Stimulated activated naive CD8-positive, alpha-beta T cell treated with anti-CD3 and anti-CD28 coated beads, Interleukin-15, Interleukin-2, amounts not matched to agents 100 ng/mL and 50 ng/mL, for 24 hours (primary cell): ENCODE data around the gene LRIG3.
"Not testable (repeated sequence)": the region's sequence is repeated elsewhere in the genome, so short reads cannot be mapped to it uniquely, and the experiment has no call there.

Experiments
- H3K27ac Mint-ChIP-seq: one replicate; pipeline ENCODE4 v1.8.0; 2021; ENCODE audit warnings: mild to moderate bottlenecking, mixed read lengths
- H3K27me3 Mint-ChIP-seq: one replicate; pipeline ENCODE4 v1.8.0; 2021; ENCODE audit warnings: mixed read lengths
- H3K36me3 Mint-ChIP-seq: one replicate; pipeline ENCODE4 v1.8.0; 2021; ENCODE audit warnings: low read depth, mixed read lengths
- H3K4me1 Mint-ChIP-seq: one replicate; pipeline ENCODE4 v1.8.0; 2021; ENCODE audit warnings: low read depth, mixed read lengths
- H3K4me3 Mint-ChIP-seq: one replicate; pipeline ENCODE4 v1.8.0; 2021; ENCODE audit warnings: mild to moderate bottlenecking, mixed read lengths
- H3K9me3 Mint-ChIP-seq: one replicate; pipeline ENCODE4 v1.8.0; 2021; ENCODE audit warnings: mixed read lengths

LRIG3 gene

DNA sequence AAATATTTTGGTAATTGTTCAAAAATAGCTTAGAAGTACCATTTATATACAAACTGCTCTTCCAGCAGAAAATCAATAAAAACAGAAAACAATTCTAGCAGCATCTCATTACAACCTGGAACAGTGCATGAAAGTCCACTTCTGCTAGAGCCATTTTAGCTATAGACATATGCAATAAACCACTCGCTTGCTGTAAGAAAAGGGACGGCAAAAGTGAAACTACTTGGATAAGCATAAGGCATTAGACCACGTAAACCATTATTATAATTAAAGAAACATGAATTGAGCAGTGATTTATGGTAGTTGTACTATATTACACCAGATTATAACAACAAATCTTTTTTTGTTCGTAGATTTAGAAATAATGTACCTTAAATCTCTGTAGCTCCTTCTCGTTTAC lies 48.7 kb downstream of the LRIG3 start:
- H3K4me3 Mint-ChIP-seq = no peak overlapping the region
- no peaks in the 10 kb centered on the region for H3K36me3 Mint-ChIP-seq
- no peaks in the 10 kb centered on the region for H3K4me1 Mint-ChIP-seq
- H3K27ac Mint-ChIP-seq = no peak overlapping the region
- no peaks in the 10 kb centered on the region for H3K9me3 Mint-ChIP-seq
- no peaks in the 10 kb centered on the region for H3K27me3 Mint-ChIP-seq

DNA sequence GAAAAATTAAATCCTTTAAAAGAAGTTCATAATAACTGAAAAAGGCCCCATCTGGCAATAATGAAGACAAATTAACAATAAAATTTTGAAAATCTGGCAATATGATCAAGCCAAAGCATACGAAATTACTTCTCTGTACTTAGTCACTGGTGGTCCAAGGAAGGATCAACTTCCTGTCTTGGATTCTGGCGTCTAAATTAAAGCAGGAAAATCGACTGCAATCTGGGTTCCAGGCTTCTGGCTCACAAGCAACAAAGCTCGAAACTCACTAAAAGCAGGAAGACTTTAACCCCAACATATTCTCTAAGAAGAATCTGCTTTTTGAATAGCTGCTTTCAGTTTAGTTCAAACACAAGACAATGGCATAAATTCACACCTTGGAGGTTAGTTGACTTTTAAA lies 49.7 kb downstream of the LRIG3 start:
- Mint-ChIP-seq H3K27me3 (no peaks in the 10 kb centered on the region), H3K4me1 (no peaks in the 10 kb centered on the region), H3K27ac (no peak overlapping the region), H3K9me3 (no peaks in the 10 kb centered on the region), H3K36me3 (no peaks in the 10 kb centered on the region), H3K4me3 (no peak overlapping the region)

DNA sequence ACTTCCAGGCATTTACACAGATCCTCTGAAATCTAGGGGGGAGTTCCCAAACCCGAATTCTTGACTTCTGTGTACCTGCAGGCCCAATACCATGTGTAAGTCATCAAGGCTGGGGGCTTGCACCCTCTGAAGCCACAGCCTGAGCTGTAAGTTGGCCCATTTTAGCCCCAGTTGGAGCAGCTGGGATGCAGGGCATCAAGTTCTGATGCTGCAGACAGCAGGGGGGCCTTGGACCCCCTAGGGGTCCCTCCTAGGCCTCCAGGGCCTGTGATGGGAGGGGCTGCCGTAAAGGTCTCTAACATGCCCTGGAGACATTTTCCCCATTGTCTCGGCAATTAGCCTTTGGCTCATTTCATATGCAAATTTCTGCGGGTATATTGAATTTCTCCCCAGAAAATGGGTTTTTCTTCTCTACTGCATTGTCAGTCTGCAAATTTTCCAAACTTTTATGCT lies 59.5 kb downstream of the LRIG3 start:
- H3K9me3 Mint-ChIP-seq = no peaks in the 10 kb centered on the region
- H3K36me3 Mint-ChIP-seq = no peaks in the 10 kb centered on the region
- no peaks in the 10 kb centered on the region for H3K4me1 Mint-ChIP-seq
- no peak overlapping the region for H3K27ac Mint-ChIP-seq
- no peak overlapping the region for H3K4me3 Mint-ChIP-seq
- no peaks in the 10 kb centered on the region for H3K27me3 Mint-ChIP-seq

DNA sequence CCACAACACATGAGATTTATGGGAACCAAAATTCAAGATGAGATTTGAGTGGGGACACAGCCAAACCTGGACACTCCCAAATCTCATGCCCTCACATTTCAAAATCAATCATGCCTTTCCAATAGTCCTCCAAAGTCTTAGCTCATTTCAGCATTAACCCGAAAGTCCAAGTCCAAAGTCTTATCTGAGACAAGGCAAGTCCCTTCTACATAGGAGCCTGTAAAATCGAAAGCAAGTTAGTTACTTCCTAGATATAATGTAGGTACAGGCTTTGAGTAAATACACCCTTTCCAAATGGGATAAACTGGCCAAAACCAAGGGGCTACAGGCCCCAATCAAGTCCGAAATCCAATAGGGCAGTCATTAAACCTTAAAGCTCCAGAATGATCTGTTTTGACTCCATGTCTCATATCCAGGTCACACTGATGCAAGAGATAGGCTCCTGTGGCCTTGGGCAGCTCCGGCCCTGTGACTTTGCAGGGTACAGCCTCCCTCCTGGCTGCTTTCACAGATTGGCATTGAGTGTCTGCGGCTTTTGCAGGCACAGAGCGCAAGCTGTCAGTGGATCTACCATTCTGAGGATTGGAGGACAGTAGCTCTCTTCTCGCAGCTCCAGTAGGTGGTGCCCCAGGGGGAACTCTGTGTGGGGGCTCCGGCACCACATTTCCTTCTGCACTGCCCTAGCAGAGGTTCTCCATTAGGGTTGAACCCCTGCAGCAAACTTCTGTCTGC lies 60.1 kb downstream of the LRIG3 start:
- Mint-ChIP-seq H3K4me1 (no peaks in the 10 kb centered on the region), H3K27ac (no peak overlapping the region), H3K9me3 (no peaks in the 10 kb centered on the region), H3K27me3 (no peaks in the 10 kb centered on the region), H3K36me3 (no peaks in the 10 kb centered on the region), H3K4me3 (no peak overlapping the region)

DNA sequence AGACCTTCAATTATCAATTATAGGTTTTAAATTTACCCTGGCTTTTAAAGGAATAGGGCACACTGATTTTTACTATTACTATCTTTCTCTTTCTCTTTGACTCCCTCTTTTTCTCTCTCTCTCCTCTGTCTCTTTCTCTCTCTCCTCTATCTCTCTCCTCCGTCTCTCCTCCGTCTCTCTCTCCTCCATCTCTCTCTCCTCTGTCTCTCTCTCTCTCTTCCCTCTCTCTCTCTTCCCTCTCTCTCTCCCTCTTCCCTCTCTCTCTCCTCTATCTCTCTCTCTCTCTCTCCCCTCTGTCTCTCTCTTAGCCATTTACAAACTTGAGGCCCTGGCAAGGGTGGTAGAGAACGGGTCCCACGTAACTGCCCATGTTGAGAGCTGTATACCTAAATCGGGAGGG lies 62.3 kb downstream of the LRIG3 start:
- Mint-ChIP-seq H3K4me3 (no peak overlapping the region), H3K4me1 (no peaks in the 10 kb centered on the region), H3K27me3 (no peaks in the 10 kb centered on the region), H3K36me3 (no peaks in the 10 kb centered on the region), H3K9me3 (no peaks in the 10 kb centered on the region), H3K27ac (no peak overlapping the region)

DNA sequence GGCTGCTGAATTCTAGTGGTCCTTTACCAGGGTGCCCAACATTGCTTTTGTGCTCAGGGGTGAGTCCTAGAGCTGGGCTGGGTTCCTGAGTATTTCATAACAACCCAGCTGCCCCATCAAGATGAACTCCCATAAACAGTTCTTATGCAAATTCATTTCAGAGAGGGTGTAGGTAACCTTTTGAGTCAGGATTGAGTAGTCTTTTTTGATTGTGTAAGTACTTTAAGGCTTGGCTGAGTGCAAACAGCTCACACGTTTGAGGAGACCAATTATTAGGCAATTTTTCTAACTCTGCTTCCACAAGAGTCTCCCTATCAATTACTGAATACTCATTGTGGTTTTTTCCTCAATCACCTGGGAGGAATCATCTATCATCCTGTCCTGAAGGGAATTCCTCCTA lies 63.1 kb downstream of the LRIG3 start:
- H3K4me3 Mint-ChIP-seq, H3K4me1 Mint-ChIP-seq, H3K27ac Mint-ChIP-seq, H3K27me3 Mint-ChIP-seq, H3K9me3 Mint-ChIP-seq, H3K36me3 Mint-ChIP-seq: not testable (repeated sequence)

DNA sequence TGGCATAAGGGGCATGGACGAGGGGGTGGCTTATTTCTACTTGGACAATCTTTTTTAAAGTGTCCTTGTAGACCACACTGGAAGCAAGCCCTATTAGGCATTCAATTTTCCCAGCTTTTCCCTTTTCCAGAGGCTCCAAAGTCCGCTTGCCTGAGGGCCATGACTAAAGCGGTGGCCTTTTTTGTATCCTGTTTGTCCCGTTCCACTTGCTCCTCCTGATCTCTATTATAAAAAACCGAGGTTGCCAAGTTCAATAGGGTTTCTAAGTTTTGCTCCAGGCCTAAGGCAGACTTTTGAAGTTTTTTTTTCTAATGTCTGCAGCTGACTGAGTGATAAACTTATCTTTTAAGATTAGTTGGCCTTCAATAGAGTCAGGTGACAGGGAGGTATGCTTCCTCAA lies 64.7 kb downstream of the LRIG3 start:
- not testable (repeated sequence) for H3K27me3 Mint-ChIP-seq, H3K27ac Mint-ChIP-seq, H3K4me1 Mint-ChIP-seq

DNA sequence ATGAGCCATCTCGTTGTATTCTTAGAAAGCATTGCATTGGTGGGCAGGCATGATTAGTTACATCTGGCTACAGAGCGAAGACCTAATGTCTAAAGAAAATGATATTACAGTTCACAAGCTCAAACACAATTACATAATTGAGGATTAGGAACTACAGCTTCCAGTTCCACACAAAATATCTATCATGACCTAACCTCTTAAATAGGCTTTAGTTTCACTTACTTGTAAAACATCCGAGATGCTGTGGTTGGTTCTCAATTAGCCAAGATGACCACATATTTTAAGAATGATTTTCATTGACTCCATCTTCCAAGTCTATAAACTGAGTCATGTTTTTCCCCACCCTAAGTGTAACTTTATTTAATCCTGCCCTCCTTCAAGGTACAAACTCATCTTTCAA lies 69.5 kb downstream of the LRIG3 start:
- H3K27ac Mint-ChIP-seq = no peak overlapping the region

More for the DNA sequence above, 64.7 kb downstream of the LRIG3 start:
- H3K4me3 Mint-ChIP-seq, H3K9me3 Mint-ChIP-seq, H3K36me3 Mint-ChIP-seq: not testable (repeated sequence)

DNA sequence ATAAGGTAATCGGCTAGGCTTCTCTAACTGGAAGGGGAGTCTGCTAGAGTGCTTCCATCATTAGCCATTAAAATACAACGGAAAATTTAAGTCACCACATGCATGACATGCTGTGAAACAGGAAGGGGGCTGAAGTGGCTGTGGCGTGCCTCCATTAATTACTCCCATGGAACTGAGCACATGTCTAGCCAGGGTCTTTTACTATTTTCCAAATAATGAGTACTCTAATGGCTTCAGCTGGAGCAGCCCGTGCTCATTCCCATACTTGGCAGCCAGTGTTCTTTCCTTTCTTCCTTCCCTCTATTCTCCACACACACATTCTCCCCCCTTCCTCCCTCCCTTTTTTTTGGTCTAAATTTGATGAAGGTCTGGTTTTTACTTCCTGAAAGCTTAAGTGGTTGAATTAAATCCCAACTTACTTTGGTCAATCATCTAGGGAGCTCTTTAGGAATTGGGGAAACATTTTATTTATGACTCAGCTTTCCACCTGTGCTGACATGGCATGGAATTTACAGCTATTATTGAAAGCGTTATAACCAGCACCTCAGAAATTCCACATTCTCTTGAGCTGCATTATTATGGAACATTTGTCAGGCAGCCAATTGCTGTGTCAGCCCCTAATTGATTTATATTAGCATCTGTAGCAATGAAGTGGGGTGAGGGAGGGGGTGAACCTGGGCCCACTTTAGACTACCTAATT lies 72.3 kb downstream of the LRIG3 start:
- H3K36me3 Mint-ChIP-seq = no peaks in the 10 kb centered on the region
- H3K9me3 Mint-ChIP-seq = peaks cover 4% of the 10 kb centered on the region
- no peak overlapping the region for H3K4me3 Mint-ChIP-seq
- no peaks in the 10 kb centered on the region for H3K4me1 Mint-ChIP-seq
- no peak overlapping the region for H3K27ac Mint-ChIP-seq
- H3K27me3 Mint-ChIP-seq = no peaks in the 10 kb centered on the region

More for the DNA sequence above, 69.5 kb downstream of the LRIG3 start:
- H3K9me3 Mint-ChIP-seq = peaks cover 4% of the 10 kb centered on the region
- H3K4me3 Mint-ChIP-seq = no peak overlapping the region
- no peaks in the 10 kb centered on the region for H3K4me1 Mint-ChIP-seq
- H3K27me3 Mint-ChIP-seq = no peaks in the 10 kb centered on the region
- H3K36me3 Mint-ChIP-seq = no peaks in the 10 kb centered on the region

DNA sequence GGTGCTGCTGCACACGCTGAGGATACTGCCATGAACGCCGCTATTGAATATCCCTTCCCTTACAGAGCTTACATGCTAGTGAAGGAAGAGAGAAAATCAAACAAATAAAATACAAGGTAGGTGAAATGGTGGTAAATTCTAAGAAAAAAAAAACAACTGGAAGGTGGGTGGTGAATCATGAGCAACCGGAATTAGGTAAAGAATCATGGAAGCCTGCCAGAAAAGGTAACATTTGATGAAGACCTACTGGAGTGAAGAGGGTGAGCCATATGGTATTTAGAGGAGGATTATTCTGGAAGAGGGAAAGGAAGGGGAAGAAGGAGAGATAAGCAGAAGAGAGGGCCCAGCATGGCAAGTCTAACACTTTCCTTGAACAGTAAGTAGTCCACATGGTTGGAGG lies 76.1 kb downstream of the LRIG3 start:
- H3K4me1 Mint-ChIP-seq = no peaks in the 10 kb centered on the region
- no peaks in the 10 kb centered on the region for H3K9me3 Mint-ChIP-seq
- no peaks in the 10 kb centered on the region for H3K27me3 Mint-ChIP-seq
- H3K27ac Mint-ChIP-seq = no peak overlapping the region
- H3K4me3 Mint-ChIP-seq = no peak overlapping the region
- no peaks in the 10 kb centered on the region for H3K36me3 Mint-ChIP-seq

DNA sequence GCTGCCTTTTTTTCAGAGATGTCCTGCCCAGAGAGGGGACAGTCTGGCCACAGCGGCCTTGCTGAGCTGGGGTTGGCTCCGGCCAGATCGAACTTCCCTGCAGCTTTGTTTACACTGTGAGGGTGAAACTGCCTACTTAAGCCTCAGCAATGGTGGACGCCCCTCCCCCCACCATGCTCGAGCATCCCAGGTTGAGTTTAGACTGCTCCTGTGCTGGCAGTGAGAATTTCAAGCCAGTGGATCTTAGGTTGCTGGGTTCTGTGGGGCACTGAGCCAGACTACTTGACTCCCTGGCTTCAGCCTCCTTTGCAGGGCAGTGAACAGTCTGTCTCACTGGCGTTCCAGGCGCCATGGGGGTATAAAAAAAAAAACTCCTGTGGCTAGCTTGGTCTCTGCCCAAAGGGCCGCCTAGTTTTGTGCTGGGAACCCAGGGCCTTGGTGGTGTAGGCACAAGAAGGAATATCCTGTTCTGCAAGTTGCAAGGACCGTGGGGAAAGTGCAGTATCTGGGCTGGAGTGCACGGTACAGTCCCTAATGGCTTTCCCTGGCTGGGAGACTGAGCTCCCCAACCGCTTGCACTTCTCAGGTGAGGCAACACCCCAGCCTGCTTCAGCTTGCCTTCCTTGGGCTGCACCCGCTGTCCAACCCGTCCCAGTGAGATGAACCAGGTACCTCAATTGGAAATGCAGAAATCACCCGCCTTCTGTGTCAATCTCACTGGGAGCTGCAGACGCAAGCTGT lies 79.1 kb downstream of the LRIG3 start:
- Mint-ChIP-seq H3K4me3 (no peak overlapping the region), H3K36me3 (no peaks in the 10 kb centered on the region), H3K4me1 (no peaks in the 10 kb centered on the region), H3K27ac (no peak overlapping the region), H3K27me3 (no peaks in the 10 kb centered on the region), H3K9me3 (peaks cover 12% of the 10 kb centered on the region)

DNA sequence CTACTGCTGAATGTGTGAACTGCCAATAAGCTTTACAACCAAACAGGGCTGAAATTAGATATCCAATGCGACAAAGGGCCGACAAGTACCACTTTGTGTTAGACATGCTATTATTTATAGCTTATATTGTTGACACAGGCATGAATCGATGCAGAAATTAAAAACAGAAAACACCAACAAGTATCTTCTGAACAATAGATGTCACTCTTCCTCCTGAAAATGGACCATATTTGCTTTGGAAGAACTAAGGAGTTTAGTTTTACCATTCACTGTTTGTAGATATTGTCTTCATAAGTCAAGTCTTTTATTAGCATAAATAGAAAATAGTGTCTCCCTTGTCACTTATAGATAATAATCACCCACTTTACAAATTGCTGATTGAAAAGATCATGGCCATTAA lies 86.5 kb downstream of the LRIG3 start:
- Mint-ChIP-seq H3K9me3 (peaks cover 12% of the 10 kb centered on the region), H3K27ac (no peak overlapping the region), H3K4me1 (no peaks in the 10 kb centered on the region), H3K36me3 (no peaks in the 10 kb centered on the region), H3K27me3 (no peaks in the 10 kb centered on the region), H3K4me3 (no peak overlapping the region)

DNA sequence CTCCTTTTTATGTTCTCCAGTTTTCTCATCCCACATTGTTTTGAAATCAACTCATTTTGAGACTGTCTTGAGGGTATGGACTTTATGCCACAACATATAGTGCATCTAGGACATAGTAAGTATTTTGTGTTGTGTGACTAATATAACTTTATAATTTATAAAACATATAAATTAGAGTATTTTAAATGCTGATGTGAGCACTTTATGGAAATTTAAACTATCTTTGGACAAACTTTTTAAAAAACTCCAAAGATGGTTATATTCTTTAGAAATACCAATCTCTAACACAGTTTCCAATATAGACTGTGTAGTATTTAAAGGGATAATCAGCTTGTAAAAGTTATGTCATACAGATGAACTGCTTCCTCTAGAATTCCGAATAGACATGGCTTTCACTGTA lies 87.4 kb downstream of the LRIG3 start:
- H3K27ac Mint-ChIP-seq = no peak overlapping the region
- H3K27me3 Mint-ChIP-seq = no peaks in the 10 kb centered on the region
- peaks cover 12% of the 10 kb centered on the region for H3K9me3 Mint-ChIP-seq
- no peak overlapping the region for H3K4me3 Mint-ChIP-seq
- no peaks in the 10 kb centered on the region for H3K36me3 Mint-ChIP-seq
- no peaks in the 10 kb centered on the region for H3K4me1 Mint-ChIP-seq
